AG04450 (cell line): Measurements from ENCODE around the gene RDH8. TPM values are rescaled to one million over a fixed set of nuclear protein-coding genes. Genes with fewer than 3 reads are reported as not detected.

Experiments
- CTCF ChIA-PET: fragments of 300-600, 350-600 bp; formaldehyde crosslinking; extraction: SDS; loops from one replicate; lab custom pipeline; 2022; ENCODE audit warnings: antibody characterized with exemption, inconsistent platforms; lab: Charles Lee
- POLR2A ChIA-PET: fragments of 350-600 bp; formaldehyde crosslinking; extraction: SDS; loops from one replicate; lab custom pipeline; 2021; ENCODE audit warnings: antibody characterized with exemption, inconsistent platforms; lab: Yijun Ruan, JAX
- DNase-seq: peaks from one replicate; pipeline ENCODE4 v3.0.0-alpha.2; 2011; ENCODE audit warnings: low read depth, low spot score
- H3K27ac ChIP-seq: one replicate; pipeline ENCODE4 v1.5.1; 2012; ENCODE audit warnings: low read depth, low read length, control low read depth
- H3K27me3 ChIP-seq: one replicate; pipeline ENCODE4 v1.6.0; 2012; ENCODE audit warnings: low read length; ENCODE audit not compliant: control insufficient read depth, insufficient read depth
- H3K4me3 ChIP-seq: 2 replicates; pipeline ENCODE4 v1.5.1; 2011; ENCODE audit warnings: mild to moderate bottlenecking, low read depth, low read length, control low read depth
- H3K9me3 ChIP-seq: 2 replicates; pipeline ENCODE4 v1.5.1; 2012; ENCODE audit warnings: low read length; ENCODE audit not compliant: control insufficient read depth, insufficient read depth
- polyA plus RNA-seq: library from polyadenylated mRNA; depleted of rRNA; stranded (reverse); fragments of >200 nt; gene quantifications from 2 replicates; pipeline ENCODE4 v1.2.3, GENCODE V29; 2011
- TF ChIP-seq, protein P1 (sequence below): IDR thresholded peaks from 2 replicates; pipeline ENCODE4 v1.5.1; 2011; ENCODE audit warnings: low read depth, low read length, control low read depth, inconsistent platforms

The RDH8 gene
- polyA plus RNA-seq, 1 experiment, result not detected

GRCh38 chr19:10010247-10010691 is 3.0 kb upstream of the RDH8 start, which contains the start of gene COL5A3:
Gene COL5A3 (minus strand): TSS chr19:10010504. CDS start chr19:10010385, 119 bp downstream.
- H3K4me3 ChIP-seq, result peak within 1 kb of the TSS; percentile 57
- peak within 1 kb of the TSS; percentile 91 for H3K27ac ChIP-seq
- ChIA-PET CTCF (interaction anchor here (0.6 to 3.2 kb wide), 2 partner anchors 10 to 32 kb away, joined by 3 to 33 read pairs; no protein-coding TSS in a partner anchor), POLR2A (interaction anchor here (0.9 kb wide), 1 partner anchor 17 kb away, joined by 3 read pairs; no protein-coding TSS in a partner anchor)
- DNase-seq, result no peak
- TF ChIP-seq, protein P1, sequence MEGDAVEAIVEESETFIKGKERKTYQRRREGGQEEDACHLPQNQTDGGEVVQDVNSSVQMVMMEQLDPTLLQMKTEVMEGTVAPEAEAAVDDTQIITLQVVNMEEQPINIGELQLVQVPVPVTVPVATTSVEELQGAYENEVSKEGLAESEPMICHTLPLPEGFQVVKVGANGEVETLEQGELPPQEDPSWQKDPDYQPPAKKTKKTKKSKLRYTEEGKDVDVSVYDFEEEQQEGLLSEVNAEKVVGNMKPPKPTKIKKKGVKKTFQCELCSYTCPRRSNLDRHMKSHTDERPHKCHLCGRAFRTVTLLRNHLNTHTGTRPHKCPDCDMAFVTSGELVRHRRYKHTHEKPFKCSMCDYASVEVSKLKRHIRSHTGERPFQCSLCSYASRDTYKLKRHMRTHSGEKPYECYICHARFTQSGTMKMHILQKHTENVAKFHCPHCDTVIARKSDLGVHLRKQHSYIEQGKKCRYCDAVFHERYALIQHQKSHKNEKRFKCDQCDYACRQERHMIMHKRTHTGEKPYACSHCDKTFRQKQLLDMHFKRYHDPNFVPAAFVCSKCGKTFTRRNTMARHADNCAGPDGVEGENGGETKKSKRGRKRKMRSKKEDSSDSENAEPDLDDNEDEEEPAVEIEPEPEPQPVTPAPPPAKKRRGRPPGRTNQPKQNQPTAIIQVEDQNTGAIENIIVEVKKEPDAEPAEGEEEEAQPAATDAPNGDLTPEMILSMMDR, result no peak
- H3K9me3 ChIP-seq, result no peaks in the 10 kb centered on the region
- H3K27me3 ChIP-seq, result no peaks in the 10 kb centered on the region

DNA sequence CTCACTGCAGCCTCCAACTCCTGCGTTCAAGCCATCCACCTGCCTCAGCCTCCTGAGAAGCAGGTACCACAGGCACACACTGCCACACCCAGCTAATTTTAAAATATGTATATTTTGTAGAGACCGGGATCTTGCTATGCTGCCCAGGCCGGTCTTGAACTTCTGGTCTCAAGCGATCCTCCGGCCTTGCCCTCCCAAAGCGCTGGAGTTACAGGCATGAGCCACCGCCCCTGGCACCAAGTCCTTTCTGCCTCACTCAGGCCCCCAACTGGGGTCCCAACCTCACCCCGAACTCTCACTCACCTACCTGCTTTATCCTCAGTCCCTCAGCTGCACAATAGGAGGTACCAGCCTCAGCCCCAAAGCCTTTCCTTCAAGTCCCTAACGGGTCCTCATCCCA is 2.3 kb upstream of the RDH8 start:
- H3K9me3 ChIP-seq, result no peaks in the 10 kb centered on the region
- CTCF ChIA-PET, result interaction anchor here (0.6 to 3.2 kb wide), 2 partner anchors 10 to 33 kb away, joined by 3 to 33 read pairs; no protein-coding TSS in a partner anchor
- H3K27me3 ChIP-seq, result no peaks in the 10 kb centered on the region
- POLR2A ChIA-PET, result interaction anchor here (0.9 kb wide), 1 partner anchor 17 kb away, joined by 3 read pairs; no protein-coding TSS in a partner anchor
- no peak overlapping the region; the same call in 1 of the 2 replicates for H3K4me3 ChIP-seq
- TF ChIP-seq, protein P1, result no peak
- H3K27ac ChIP-seq, result no peak overlapping the region
- DNase-seq, result no peak

GRCh38 chr19:10011974-10012373 is 1.3 kb upstream of the RDH8 start:
- DNase-seq, result no peak
- ChIA-PET CTCF (interaction anchor here (1.3 kb wide), 1 partner anchor 11 kb away, joined by 4 read pairs; no protein-coding TSS in a partner anchor), POLR2A (no interaction called here)
- no peak overlapping the region for H3K27ac ChIP-seq
- TF ChIP-seq, protein P1, result no peak
- no peak overlapping the region for H3K4me3 ChIP-seq
- no peaks in the 10 kb centered on the region for H3K9me3 ChIP-seq
- H3K27me3 ChIP-seq, result no peaks in the 10 kb centered on the region

DNA sequence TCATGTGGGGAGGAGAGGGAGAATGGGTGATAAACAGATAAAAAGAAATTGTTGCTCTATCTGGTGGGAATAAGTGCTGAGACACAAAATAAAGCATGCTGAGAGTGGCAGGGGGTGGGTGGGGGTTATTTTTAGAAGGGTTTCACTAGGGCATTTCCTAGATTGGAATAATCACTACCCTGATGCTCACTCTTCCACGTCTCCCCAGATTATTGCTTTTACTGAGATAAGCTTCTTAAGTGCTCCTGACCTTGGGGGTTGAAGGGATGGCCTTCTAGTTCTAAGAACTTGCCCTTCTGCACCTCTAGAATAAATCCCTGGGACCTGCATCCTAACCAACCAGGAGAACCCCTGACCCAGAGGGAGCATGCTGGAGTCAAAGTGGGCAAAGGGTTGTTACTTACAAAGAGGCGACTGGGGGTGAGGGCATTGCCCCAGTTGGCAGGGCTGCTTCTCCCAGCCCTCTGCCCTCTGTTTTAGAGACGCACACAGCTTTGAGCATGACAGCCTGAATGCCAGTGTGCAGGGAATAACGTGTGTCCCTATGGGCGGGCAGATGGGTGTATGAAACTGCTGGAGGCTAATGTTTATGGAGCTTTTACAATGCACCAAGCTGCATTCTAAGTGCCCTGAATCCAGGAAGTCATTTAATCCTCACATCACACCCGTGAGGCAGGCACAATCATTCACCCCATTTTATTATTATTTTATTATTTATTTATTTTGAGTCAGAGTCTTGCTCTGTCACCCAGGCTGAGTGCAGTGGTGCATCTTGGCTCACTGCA is 743 bp downstream of the RDH8 start:
- no peak for DNase-seq
- H3K27ac ChIP-seq, result no peak overlapping the region
- TF ChIP-seq, protein P1, result no peak
- POLR2A ChIA-PET, result no interaction called here
- no peak overlapping the region for H3K4me3 ChIP-seq
- H3K27me3 ChIP-seq, result no peaks in the 10 kb centered on the region
- no peaks in the 10 kb centered on the region for H3K9me3 ChIP-seq
- CTCF ChIA-PET, result interaction anchor here (0.5 to 1.4 kb wide), 2 partner anchors 13 to 14 kb away, joined by 4 to 6 read pairs; no protein-coding TSS in a partner anchor

GRCh38 chr19:10018263-10018662 is 5.0 kb downstream of the RDH8 start:
- H3K27ac ChIP-seq, result no peak overlapping the region
- H3K4me3 ChIP-seq, result no peak overlapping the region
- TF ChIP-seq, protein P1, result no peak
- DNase-seq, result no peak
- no peaks in the 10 kb centered on the region for H3K27me3 ChIP-seq
- no peaks in the 10 kb centered on the region for H3K9me3 ChIP-seq
- ChIA-PET CTCF (interaction anchor here (1.2 kb wide), 1 partner anchor 86 kb away, joined by 3 read pairs; no protein-coding TSS in a partner anchor), POLR2A (interaction anchor here (0.6 kb wide), 1 partner anchor 41 kb away, joined by 5 read pairs; no protein-coding TSS in a partner anchor)
